Measurements from ENCODE around the gene KLF3.

- TF ChIP-seq ELF4 (IDR thresholded peaks at IDR 0.05) (no peak), CTBP1 (IDR thresholded peaks at IDR 0.05; ENCODE audit: borderline replicate concordance) (no peak), FOXM1 (IDR thresholded peaks at IDR 0.05; ENCODE audit: borderline replicate concordance) (no peak), SUZ12 (IDR thresholded peaks at IDR 0.05) (no peak), L3MBTL2 (conservative IDR thresholded peaks at IDR 0.05) (no peak), FOXK2 (IDR thresholded peaks at IDR 0.05) (no peak), HDGF (IDR thresholded peaks at IDR 0.05; ENCODE audit: borderline replicate concordance) (no peak)
- TF ChIP-seq, protein P1, sequence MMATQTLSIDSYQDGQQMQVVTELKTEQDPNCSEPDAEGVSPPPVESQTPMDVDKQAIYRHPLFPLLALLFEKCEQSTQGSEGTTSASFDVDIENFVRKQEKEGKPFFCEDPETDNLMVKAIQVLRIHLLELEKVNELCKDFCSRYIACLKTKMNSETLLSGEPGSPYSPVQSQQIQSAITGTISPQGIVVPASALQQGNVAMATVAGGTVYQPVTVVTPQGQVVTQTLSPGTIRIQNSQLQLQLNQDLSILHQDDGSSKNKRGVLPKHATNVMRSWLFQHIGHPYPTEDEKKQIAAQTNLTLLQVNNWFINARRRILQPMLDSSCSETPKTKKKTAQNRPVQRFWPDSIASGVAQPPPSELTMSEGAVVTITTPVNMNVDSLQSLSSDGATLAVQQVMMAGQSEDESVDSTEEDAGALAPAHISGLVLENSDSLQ (IDR thresholded peaks at IDR 0.05), result no peak
Observed at GRCh38 chr4:38668203-38668971, 4.4 kb downstream of the KLF3 start.

All from HEK293T (cell line).